ENCODE data around the gene TMEM54.

The TMEM54 gene

DNA sequence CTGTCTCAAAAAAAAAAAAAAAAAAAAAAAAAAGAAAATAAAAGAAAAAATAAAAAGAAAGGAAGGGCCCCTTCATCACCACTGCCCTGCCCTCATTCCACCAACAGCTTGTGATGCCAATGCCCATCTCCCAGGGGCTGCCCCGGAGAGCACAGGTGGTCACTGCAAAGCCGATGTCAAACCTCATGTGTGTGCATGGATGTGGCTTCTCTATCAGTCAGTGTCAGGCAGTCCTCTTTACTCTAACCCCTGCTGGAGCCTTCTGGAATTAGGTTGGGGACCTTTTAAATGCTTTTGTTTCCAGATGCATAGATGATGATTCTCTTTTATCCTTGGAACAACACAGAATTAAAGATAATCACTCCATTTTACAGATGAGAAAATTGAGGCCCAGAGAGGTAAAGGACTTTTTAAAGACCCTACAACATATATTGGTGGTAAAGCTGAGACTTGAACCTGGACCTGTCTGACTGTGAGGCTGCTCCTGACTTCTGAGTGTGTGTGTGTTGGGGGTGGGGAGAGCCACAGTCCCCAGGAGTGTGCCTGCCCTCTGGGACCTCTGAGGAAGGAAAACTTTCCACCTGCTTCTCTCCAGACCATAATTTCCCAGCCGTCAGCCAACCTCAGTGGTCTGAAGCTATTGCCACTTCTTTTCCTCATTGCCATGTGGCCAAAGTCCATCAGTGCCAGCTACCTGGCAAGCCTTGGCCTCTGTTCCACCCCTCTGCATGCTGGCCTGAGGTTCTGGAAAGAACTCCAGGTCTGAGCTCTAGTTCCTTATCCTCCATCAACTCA, 3.0 kb upstream of the TMEM54 start:
- Histone ChIP-seq H3K27me3 (ENCODE audit: insufficient read depth, poor library complexity, severe bottlenecking) (peaks cover 35% of the 10 kb centered on the region), H3K4me3 (replicated peaks; ENCODE audit: insufficient read depth, low read length) (no peak overlapping the region), H3K27ac (replicated peaks) (no peak overlapping the region)
- DNase-seq (ENCODE audit: low read depth in 1 of 2, low spot score in 1 of 2), result no peak
- TF ChIP-seq SPI1 (IDR thresholded peaks at IDR 0.05; ENCODE audit: borderline replicate concordance, low read depth) (no peak), GABPA (IDR thresholded peaks at IDR 0.05; ENCODE audit: low read depth) (no peak), POLR2AphosphoS5 (IDR thresholded peaks at IDR 0.05; ENCODE audit: low read depth) (no peak), CTCF (IDR thresholded peaks at IDR 0.05; ENCODE audit: insufficient read depth, low read length) (no peak)
- TF ChIP-seq, protein P1, sequence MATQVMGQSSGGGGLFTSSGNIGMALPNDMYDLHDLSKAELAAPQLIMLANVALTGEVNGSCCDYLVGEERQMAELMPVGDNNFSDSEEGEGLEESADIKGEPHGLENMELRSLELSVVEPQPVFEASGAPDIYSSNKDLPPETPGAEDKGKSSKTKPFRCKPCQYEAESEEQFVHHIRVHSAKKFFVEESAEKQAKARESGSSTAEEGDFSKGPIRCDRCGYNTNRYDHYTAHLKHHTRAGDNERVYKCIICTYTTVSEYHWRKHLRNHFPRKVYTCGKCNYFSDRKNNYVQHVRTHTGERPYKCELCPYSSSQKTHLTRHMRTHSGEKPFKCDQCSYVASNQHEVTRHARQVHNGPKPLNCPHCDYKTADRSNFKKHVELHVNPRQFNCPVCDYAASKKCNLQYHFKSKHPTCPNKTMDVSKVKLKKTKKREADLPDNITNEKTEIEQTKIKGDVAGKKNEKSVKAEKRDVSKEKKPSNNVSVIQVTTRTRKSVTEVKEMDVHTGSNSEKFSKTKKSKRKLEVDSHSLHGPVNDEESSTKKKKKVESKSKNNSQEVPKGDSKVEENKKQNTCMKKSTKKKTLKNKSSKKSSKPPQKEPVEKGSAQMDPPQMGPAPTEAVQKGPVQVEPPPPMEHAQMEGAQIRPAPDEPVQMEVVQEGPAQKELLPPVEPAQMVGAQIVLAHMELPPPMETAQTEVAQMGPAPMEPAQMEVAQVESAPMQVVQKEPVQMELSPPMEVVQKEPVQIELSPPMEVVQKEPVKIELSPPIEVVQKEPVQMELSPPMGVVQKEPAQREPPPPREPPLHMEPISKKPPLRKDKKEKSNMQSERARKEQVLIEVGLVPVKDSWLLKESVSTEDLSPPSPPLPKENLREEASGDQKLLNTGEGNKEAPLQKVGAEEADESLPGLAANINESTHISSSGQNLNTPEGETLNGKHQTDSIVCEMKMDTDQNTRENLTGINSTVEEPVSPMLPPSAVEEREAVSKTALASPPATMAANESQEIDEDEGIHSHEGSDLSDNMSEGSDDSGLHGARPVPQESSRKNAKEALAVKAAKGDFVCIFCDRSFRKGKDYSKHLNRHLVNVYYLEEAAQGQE (IDR thresholded peaks at IDR 0.05; ENCODE audit: insufficient replicate concordance, low read depth), result no peak

GRCh38 chr1:32902535-32902920, 1.3 kb upstream of the TMEM54 start:
- Histone ChIP-seq H3K4me3 (replicated peaks; ENCODE audit: insufficient read depth, low read length) (no peak overlapping the region), H3K27me3 (ENCODE audit: insufficient read depth, poor library complexity, severe bottlenecking) (peaks cover 41% of the 10 kb centered on the region), H3K27ac (replicated peaks) (no peak overlapping the region)
- TF ChIP-seq CTCF (IDR thresholded peaks at IDR 0.05; ENCODE audit: insufficient read depth, low read length) (no peak), SPI1 (IDR thresholded peaks at IDR 0.05; ENCODE audit: borderline replicate concordance, low read depth) (no peak), POLR2AphosphoS5 (IDR thresholded peaks at IDR 0.05; ENCODE audit: low read depth) (no peak), GABPA (IDR thresholded peaks at IDR 0.05; ENCODE audit: low read depth) (no peak)
- TF ChIP-seq, protein P1 (IDR thresholded peaks at IDR 0.05; ENCODE audit: insufficient replicate concordance, low read depth), result no peak
- DNase-seq (ENCODE audit: low read depth in 1 of 2, low spot score in 1 of 2), result no peak

DNA sequence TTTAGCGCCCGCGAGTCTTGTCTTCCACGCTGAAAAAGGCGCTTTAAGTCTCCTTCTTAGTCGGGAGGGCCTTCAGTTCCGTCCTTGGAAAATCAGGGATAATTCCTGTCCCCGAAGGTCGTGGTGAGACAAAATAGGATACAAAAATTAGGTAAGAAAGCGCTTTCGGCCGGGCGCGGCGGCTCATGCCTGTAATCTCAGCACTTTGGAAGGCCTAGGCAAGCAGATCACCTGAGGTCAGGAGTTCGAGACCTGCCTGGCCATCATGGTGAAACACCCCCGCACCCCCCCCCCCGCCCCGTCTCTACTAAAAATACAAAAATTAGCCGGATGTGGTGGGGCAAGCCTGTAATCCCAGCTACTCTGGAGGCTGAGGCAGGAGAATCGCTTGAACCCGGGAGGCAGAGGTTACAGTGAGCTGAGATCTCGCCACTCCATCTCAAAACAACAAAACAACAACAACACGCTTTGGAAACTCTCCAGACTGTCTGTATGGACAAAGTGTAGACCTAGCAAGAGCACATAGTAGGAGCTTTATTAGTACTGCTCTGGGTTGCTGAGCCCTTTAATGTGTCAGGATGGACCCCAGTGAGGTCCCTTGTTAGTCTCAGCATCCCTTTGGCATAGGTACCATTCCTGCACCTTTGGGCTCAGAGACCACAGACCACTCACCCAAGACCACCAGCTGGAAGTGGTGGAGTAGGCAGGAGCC, 790 bp upstream of the TMEM54 start:
- no peak overlapping the region for H3K27ac ChIP-seq (replicated peaks)
- TF ChIP-seq GABPA (IDR thresholded peaks at IDR 0.05; ENCODE audit: low read depth), result no peak
- H3K4me3 ChIP-seq (replicated peaks; ENCODE audit: insufficient read depth, low read length), result no peak overlapping the region
- no peak for DNase-seq (ENCODE audit: low read depth in 1 of 2, low spot score in 1 of 2)
- peaks cover 41% of the 10 kb centered on the region for H3K27me3 ChIP-seq (ENCODE audit: insufficient read depth, poor library complexity, severe bottlenecking)

DNA sequence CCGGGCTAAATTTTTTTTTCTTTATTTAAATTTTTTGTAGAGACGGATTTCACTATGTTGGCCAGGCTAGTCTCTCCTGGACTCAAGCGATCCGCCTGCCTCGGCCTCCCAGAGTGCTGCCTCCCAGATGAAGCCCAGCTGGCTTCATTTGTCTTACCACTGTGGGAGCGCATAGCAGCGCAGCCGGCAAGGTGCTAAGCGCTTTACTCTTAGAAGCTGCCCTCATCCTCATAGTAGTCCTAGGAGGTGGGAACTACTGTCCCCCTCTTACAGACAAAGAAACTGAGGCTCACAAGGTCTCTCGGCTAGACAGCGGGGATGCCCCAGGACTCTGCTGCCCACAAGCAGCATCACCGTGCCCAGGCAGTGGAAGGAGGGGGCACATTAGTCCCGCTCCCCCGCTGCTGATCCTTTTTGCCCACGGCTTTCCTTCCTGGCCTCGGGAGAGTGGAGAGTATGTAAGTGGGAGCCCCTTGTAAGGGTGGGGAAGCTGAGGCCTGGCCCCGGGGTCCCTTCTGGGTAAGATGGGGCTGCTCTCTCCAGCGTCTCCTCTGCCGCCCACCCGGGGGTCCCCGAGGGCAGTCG, 726 bp downstream of the TMEM54 start:
- Histone ChIP-seq H3K4me3 (replicated peaks; ENCODE audit: insufficient read depth, low read length) (no peak overlapping the region), H3K27ac (replicated peaks) (no peak overlapping the region), H3K27me3 (ENCODE audit: insufficient read depth, poor library complexity, severe bottlenecking) (peaks cover 41% of the 10 kb centered on the region)
- TF ChIP-seq CTCF (IDR thresholded peaks at IDR 0.05; ENCODE audit: insufficient read depth, low read length), result no peak
- no peak for DNase-seq (ENCODE audit: low read depth in 1 of 2, low spot score in 1 of 2)
